ENCODE measurements around the gene PACRG.

The PACRG gene

DNA sequence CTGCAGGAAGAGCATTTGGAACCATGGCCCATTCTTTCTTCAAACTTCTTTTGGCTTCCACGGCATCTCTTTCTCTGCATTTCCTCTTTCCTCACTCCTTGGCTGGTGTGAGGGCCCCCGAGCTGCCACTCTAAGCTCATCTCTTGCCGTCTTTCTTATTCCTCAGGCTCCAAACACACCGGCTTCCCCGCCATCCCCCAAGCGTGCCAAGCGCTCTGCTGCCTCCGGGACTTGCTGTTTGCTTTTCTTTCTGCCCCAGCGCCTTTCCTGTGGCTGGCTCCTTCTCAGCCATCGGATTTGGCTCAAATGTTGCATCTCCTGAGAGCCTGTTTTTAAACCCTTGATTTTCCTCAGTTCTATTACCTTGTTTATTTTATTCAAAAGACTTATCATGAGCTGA, 172.7 kb downstream of the PACRG start:
- ATAC-seq, result no peak
- no peaks in the 10 kb centered on the region for H3K36me3 Mint-ChIP-seq
- H3K27ac Mint-ChIP-seq, result no peak overlapping the region
- no peak for DNase-seq (ENCODE audit: low spot score in 2 of 2)
- H3K4me1 Mint-ChIP-seq, result no peaks in the 10 kb centered on the region
- no peaks in the 10 kb centered on the region for H3K9me3 Mint-ChIP-seq
- no peak overlapping the region for H3K4me3 Mint-ChIP-seq

DNA sequence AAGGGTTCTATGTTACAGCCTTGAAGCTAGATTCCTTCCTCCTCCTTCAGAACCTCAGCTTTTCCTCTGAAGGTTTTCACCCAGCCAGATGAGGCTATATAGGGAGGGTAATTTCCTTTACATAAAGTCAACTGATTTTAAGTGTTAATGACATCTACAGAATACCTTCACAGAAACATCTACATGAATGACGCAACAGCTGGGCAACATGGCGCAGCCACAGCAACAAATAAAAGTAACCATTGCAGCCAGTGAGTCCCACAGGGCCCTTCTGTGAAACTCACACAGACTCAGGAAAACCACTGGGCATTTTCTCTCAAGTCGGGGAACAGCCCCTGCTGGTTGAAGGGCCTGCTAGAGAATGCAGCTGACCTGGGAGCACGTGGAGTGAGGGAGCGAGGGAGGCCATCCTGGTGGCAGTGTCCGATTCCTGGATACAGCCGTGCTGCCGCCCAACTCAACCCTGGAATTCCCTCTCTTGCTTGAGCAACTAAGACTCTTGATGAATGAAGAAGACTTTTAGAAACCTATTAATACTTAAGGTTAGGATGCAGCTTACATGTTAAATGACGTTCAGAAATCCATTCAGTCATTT, 176.4 kb downstream of the PACRG start:
- no peaks in the 10 kb centered on the region for H3K9me3 Mint-ChIP-seq
- no peak overlapping the region for H3K27ac Mint-ChIP-seq
- ATAC-seq (no peak), DNase-seq (ENCODE audit: low spot score in 2 of 2) (no peak)
- no peak overlapping the region for H3K4me3 Mint-ChIP-seq
- H3K4me1 Mint-ChIP-seq, result no peaks in the 10 kb centered on the region
- H3K36me3 Mint-ChIP-seq, result no peaks in the 10 kb centered on the region

DNA sequence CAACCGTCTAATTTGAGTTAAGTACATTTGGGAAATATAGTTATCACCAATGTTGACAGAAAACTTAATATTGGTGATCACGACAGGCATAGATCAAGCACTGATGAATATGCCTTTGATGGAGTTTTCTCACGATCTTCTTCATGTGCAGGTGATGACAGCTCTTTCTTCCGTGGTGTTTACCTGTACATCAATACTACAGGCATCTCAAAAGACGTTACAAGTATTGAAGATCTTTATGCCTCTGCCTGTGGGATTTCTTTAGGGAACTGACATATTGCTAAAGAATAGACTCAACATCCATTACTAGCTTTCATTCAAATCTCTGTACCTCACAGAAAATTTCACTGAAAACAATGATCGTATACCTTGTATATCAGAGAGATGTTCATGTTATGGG, 178.7 kb downstream of the PACRG start:
- no peak overlapping the region for H3K27ac Mint-ChIP-seq
- ATAC-seq (no peak), DNase-seq (ENCODE audit: low spot score in 2 of 2) (no peak)
- H3K9me3 Mint-ChIP-seq, result no peaks in the 10 kb centered on the region
- H3K36me3 Mint-ChIP-seq, result no peaks in the 10 kb centered on the region
- no peak overlapping the region for H3K4me3 Mint-ChIP-seq
- no peaks in the 10 kb centered on the region for H3K4me1 Mint-ChIP-seq

DNA sequence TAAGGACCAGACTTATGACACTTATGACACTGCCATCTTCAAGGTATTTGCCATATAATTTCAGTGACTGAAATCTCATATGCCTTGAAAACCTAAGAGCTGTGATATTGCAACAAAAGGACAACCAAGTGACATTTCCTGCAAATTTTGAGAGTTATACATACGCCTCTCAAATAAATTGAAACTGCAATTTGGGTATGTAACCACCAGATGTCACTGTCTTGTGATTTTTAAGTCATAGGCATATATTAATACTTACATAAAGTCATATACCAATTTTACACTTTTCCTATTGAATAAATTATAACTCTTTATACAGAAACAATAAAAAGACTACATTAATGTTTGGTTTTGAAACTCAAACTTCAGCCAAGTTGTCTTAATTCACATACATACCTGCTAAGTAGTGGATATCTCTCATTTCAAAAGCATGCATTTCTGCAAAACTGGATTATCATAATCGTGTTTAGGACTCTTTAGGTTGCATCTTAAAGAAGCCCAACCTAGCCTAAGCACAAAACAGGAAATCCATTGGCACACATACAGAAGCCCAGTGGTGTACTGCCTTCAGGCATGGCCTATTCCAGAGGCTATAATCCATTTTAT, 180.2 kb downstream of the PACRG start:
- no peaks in the 10 kb centered on the region for H3K9me3 Mint-ChIP-seq
- H3K4me3 Mint-ChIP-seq, result no peak overlapping the region
- H3K27ac Mint-ChIP-seq, result no peak overlapping the region
- DNase-seq (ENCODE audit: low spot score in 2 of 2) (no peak), ATAC-seq (no peak)
- H3K4me1 Mint-ChIP-seq, result no peaks in the 10 kb centered on the region
- no peaks in the 10 kb centered on the region for H3K36me3 Mint-ChIP-seq

DNA sequence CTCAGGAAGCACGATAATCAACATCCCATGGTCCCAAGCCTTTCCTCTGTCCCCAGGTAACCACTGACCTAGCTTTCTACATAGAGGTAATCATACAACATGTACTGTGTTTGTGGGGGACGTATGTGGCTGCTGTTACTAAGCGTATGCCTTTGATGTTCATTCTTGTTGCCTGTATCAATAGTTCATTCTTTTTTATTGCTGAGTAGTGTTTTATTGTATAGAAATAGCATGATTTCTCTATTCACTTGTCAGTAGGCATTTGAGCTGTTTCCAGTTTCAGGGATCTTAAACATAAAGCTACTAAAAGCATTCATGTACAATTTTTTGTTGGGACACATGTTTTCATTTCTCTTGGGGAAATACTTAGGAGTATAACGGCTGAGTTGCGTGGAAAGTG, 185.4 kb downstream of the PACRG start:
- DNase-seq (ENCODE audit: low spot score in 2 of 2) (no peak), ATAC-seq (no peak)
- peaks cover 7% of the 10 kb centered on the region for H3K9me3 Mint-ChIP-seq
- no peaks in the 10 kb centered on the region for H3K36me3 Mint-ChIP-seq
- no peak overlapping the region for H3K4me3 Mint-ChIP-seq
- no peak overlapping the region for H3K27ac Mint-ChIP-seq
- H3K4me1 Mint-ChIP-seq, result no peaks in the 10 kb centered on the region

DNA sequence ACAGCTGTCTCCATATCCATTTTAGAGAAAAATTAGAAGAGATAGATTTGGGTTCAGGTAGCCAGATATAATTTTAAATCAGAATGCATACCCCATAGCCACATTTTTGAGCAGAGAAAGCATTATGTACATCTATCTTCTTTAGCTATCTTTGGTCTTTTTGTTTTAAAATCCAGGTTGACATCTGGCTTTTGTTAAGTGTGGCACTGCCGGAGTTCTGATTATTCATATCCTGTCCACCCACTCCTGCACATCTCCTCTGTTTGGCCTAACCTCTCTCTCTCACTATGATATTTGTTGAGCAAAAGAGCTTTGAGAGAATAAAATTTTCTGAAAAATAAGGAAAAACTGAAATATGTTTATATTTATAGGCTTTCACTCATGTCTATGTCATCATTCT, 189.7 kb downstream of the PACRG start:
- Mint-ChIP-seq H3K9me3 (peaks cover 7% of the 10 kb centered on the region), H3K27ac (no peak overlapping the region), H3K36me3 (no peaks in the 10 kb centered on the region), H3K4me3 (no peak overlapping the region), H3K4me1 (no peaks in the 10 kb centered on the region)
- no peak for ATAC-seq
- no peak for DNase-seq (ENCODE audit: low spot score in 2 of 2)

DNA sequence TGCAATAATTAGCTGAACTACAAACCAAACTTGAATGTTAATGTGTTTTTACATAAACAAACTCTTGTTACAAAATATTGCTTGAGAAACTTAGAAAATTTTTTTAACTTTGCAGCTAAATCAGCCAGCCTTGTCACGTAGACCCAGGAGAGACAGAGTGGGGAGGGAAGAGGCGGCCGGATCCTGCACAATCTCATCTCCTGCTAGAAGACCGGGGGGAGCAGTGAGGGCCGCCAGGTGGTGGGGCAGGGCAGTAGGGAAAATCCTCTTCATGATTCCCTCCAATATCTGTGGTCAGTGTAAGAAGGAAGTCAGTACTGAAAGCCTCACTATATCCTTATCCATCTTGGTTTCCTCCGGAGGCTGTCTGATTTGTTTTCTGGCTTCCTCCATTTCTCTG, 193.3 kb downstream of the PACRG start:
- H3K9me3 Mint-ChIP-seq, result peaks cover 11% of the 10 kb centered on the region
- no peak overlapping the region for H3K4me3 Mint-ChIP-seq
- no peaks in the 10 kb centered on the region for H3K36me3 Mint-ChIP-seq
- no peak for ATAC-seq
- DNase-seq (ENCODE audit: low spot score in 2 of 2), result no peak
- no peak overlapping the region for H3K27ac Mint-ChIP-seq
- H3K4me1 Mint-ChIP-seq, result no peaks in the 10 kb centered on the region

DNA sequence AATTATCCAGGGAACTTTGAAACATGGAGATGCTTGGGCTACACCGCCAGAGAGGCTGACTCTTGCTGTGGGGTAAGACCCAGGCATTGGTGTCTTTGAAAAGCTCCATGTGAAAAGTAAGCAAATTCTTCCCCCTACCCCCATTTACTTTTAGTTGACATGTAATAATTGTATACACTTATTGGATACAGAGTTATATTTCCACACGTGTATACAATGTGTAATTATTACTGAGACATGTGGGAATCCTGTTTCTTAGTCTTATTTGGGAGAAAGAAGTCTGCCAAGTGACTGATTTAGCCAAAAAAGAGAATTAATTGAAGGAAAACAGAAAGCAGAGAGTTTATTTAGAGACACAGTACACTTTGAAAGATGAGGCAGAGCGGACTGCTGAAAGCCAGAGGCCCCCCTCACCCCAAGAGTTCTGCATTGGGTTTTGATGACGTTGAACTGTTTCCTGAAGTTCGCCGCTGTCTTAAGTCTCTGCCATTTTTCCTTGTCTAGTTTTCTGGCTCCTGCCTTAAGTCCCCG, 193.8 kb downstream of the PACRG start:
- H3K27ac Mint-ChIP-seq, result no peak overlapping the region
- ATAC-seq, result no peak
- DNase-seq (ENCODE audit: low spot score in 2 of 2), result no peak
- no peaks in the 10 kb centered on the region for H3K36me3 Mint-ChIP-seq
- H3K4me3 Mint-ChIP-seq, result no peak overlapping the region
- peaks cover 8% of the 10 kb centered on the region for H3K9me3 Mint-ChIP-seq
- H3K4me1 Mint-ChIP-seq, result no peaks in the 10 kb centered on the region

DNA sequence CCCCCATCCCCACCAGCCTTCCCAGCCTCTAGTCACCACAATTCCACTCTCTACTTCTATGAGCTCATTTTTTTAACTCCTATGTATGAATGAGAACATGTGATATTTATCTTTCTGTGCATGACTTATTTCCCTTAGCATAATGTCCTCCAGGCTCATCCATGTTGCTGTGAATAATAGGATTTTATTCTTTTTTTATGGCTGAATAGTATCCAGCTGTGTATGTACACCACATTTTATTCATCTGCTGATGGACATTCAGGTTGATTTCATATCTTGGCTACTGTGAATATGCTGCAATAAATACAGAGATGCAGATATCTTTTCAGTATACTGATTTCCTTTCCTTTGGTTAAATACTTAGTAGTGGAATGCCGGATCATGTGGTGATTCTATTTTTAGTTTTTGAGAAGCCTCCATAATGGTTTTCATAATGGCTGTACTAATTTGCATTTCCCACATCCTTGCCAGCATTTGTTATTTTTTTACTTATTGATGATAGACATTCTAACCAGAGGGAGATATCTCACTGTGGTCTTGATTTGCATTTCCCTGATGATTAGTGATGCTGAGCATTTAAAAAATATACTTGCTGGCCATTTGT, 194.9 kb downstream of the PACRG start:
- Mint-ChIP-seq H3K36me3 (no peaks in the 10 kb centered on the region), H3K4me3 (no peak overlapping the region), H3K4me1 (no peaks in the 10 kb centered on the region), H3K27ac (no peak overlapping the region), H3K9me3 (peaks cover 6% of the 10 kb centered on the region)
- ATAC-seq (no peak), DNase-seq (ENCODE audit: low spot score in 2 of 2) (no peak)

DNA sequence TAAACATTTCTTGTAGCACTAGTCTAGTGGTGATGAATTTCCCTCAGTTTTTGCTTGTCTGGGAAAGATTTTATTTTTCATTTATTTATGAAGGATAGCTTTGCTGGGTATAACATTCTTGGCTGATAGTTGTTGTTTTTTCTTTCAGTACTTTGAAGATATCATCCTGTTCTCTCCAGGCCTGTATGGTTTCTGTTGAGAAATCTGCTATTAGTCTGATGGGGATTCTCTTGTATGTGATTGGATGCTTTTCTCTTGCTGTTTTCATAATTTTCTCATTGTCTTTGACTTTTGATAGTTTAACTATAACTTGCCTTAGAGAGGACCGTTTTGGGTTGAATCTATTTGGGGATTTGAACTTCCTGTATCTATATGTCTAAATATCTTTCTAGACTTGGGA, 207.1 kb downstream of the PACRG start:
- H3K9me3 Mint-ChIP-seq, result peaks cover 15% of the 10 kb centered on the region
- no peaks in the 10 kb centered on the region for H3K36me3 Mint-ChIP-seq
- ATAC-seq, result no peak
- no peak for DNase-seq (ENCODE audit: low spot score in 2 of 2)
- no peaks in the 10 kb centered on the region for H3K4me1 Mint-ChIP-seq
- H3K4me3 Mint-ChIP-seq, result no peak overlapping the region
- no peak overlapping the region for H3K27ac Mint-ChIP-seq

DNA sequence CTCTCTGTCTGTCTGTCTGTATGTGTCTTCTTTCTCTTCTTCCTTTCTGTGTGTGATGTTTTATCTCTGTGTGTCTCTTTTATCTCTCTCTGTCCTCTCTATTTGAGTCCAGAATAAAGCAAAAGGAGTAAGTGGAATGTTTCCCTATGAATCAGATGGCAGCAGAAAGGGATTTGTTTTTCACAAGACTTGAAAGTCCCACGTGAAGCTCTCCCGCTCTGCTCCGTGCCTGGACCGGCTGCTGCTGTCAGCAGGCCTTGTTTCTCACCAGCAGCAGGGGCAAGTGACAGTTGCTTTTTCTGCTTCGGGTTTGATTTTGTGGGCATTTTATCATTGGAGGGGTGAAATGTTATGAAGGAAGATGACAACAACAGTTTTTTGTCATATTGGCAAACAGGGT, 212.7 kb downstream of the PACRG start:
- H3K9me3 Mint-ChIP-seq, result peaks cover 20% of the 10 kb centered on the region
- no peak overlapping the region for H3K4me3 Mint-ChIP-seq
- ATAC-seq, result no peak

DNA sequence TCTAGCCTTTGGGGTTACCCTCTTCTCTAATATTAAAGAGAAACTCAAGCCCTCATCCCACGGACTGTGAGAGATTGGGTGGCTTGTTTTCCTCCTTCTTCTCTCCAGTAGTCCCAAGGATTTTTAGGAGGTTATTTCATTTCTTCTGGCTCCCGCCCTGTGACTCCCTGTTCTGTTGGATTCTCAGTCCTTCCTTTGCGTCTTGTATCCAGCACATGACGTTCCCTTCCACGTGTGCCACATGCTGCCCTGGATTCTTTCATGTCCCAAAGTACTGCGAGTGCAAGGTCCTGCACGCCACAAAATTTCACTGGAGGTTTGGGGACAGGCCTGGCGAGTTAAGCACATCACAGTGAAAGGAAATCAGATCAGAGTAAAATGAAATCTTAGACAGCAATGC, 213.4 kb downstream of the PACRG start:
- ATAC-seq, result no peak
- DNase-seq (ENCODE audit: low spot score in 2 of 2), result no peak
- Mint-ChIP-seq H3K36me3 (no peaks in the 10 kb centered on the region), H3K9me3 (peaks cover 22% of the 10 kb centered on the region), H3K4me3 (no peak overlapping the region), H3K4me1 (no peaks in the 10 kb centered on the region), H3K27ac (no peak overlapping the region)

More for the DNA sequence above, 212.7 kb downstream of the PACRG start:
- no peak for DNase-seq (ENCODE audit: low spot score in 2 of 2)
- H3K36me3 Mint-ChIP-seq, result no peaks in the 10 kb centered on the region
- no peak overlapping the region for H3K27ac Mint-ChIP-seq
- no peaks in the 10 kb centered on the region for H3K4me1 Mint-ChIP-seq

DNA sequence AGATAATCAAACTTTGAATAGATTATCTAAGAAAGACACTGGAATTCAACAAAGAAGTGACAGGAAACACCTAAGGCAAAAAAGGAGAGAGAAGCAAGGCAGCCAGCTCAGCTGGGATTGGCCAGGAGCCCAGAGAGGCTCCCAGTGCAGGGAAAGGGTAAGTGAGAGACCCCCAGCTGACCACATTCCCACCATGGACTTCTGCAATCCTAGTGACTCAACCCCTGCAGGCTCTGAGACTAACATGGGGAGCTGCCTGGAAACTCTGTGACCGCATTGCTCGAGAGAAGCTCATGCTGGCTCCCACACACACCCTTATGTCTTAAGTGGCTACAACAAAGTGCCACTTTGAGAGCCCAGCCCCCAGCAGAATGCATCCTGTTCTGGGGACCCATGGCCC, 215.1 kb downstream of the PACRG start:
- DNase-seq (ENCODE audit: low spot score in 2 of 2) (no peak), ATAC-seq (no peak)
- no peaks in the 10 kb centered on the region for H3K36me3 Mint-ChIP-seq
- no peaks in the 10 kb centered on the region for H3K4me1 Mint-ChIP-seq
- no peak overlapping the region for H3K27ac Mint-ChIP-seq
- no peak overlapping the region for H3K4me3 Mint-ChIP-seq
- H3K9me3 Mint-ChIP-seq, result peaks cover 22% of the 10 kb centered on the region

DNA sequence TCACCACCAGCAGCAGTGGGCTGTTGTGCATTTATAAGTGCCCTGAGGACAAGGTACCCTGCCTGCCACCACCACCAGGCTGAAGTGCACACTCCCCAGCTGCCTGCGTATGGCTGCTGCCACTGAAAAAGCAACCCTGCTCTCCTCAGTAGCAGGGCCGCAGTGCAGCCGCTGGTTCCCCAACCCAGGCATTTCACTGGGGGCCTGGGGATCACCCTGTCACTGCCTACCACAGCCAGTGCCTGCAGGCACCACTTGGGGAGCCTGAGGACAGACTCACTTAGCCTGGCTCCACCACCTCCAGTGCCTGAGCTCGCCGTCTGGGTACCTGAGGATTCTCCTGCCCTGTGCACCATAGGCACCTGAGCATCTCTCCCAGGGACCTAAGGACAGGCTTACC, 215.6 kb downstream of the PACRG start:
- no peak for ATAC-seq
- H3K9me3 Mint-ChIP-seq, result peaks cover 22% of the 10 kb centered on the region
- H3K27ac Mint-ChIP-seq, result no peak overlapping the region
- H3K4me1 Mint-ChIP-seq, result no peaks in the 10 kb centered on the region
- no peak for DNase-seq (ENCODE audit: low spot score in 2 of 2)
- H3K36me3 Mint-ChIP-seq, result no peaks in the 10 kb centered on the region
- no peak overlapping the region for H3K4me3 Mint-ChIP-seq

DNA sequence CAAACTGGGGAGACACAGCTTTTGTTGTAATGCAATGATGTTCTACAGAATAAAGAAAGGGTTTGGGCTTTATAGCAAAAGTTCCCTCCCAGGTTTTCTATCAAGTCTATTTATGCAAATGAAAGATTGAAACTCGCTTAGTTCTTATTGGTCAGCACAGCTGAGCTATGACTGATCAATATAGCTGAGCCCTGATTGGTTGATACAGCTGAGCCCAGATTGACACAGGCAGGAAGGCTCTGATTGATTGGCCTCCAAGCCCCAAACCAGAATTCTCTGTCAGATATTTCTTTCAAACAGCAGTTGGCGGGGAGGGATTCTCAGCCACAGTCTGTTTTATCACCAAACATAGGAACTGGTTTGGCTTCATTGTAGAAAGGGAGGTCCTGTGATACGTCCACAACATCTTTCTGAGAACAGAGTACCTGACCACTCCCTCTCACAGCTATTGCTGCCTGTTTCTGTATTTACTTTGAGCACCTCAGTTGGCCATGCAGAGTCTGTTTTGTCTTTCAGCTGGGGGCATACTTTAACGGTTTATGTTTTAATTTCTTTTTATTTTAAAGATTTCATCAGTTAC, 223.5 kb downstream of the PACRG start:
- Mint-ChIP-seq H3K4me1 (no peaks in the 10 kb centered on the region), H3K4me3 (no peak overlapping the region), H3K9me3 (peaks cover 3% of the 10 kb centered on the region), H3K27ac (no peak overlapping the region), H3K36me3 (no peaks in the 10 kb centered on the region)
- ATAC-seq, result no peak
- no peak for DNase-seq (ENCODE audit: low spot score in 2 of 2)

DNA sequence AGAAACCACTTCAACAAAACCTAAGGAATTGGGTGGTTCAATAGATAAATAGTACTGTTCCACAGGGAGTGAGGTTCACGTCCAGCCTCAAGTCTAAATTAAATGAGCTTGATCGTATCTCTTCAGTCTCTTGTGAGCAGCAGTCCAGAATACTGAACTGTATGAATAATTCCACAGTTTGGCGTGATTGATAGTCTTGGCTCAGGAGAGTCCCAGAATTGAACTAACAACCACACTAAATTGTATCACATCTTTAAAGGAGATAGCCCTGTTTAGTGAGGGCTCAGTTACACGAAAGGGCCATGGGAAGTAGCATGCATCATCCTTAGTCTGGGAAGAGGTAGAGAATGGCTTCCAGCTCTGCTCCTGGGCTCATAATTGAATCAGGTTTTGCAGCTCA, 224.6 kb downstream of the PACRG start:
- no peaks in the 10 kb centered on the region for H3K36me3 Mint-ChIP-seq
- H3K27ac Mint-ChIP-seq, result no peak overlapping the region
- H3K9me3 Mint-ChIP-seq, result peaks cover 3% of the 10 kb centered on the region
- no peaks in the 10 kb centered on the region for H3K4me1 Mint-ChIP-seq
- no peak for ATAC-seq
- no peak for DNase-seq (ENCODE audit: low spot score in 2 of 2)
- no peak overlapping the region for H3K4me3 Mint-ChIP-seq
